ENCODE results near the gene CACNA1E.

CACNA1E gene

DNA sequence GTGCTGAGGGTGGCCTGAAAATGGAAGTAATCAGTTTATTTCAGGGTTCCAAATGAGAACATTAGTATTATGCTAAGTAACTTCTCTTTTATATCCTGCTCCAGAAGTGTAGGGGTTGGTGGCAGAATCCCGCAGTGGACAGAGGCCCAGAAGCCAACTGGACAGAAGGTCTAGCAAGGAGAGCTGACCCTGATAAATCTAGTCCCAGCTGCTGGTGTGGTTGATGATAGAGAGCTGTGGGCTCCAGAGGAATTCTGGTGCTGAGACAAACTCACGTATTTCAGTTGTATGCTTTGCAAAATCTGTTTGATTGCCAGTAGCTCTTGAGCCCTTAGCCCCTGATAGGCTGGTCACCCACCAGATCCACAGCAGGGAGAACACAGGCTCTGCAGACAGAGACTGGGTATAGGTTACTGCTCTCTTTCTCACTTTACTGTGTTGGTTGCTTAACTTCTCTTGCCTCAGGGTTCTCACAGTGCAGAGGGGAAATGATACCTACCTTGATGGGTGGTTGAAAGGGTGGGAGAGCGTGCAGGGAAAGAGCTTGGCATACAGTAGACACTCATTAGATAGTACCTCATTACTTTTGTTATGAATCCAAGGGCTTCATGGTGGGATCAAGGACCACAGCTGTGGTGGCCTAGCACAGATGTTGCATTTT, 29.6 kb upstream of the CACNA1E start:
- Histone ChIP-seq H3K36me3 (ENCODE audit: insufficient read depth, low read length) (no peaks in the 10 kb centered on the region), H3K4me1 (ENCODE audit: insufficient read depth, low read length) (no peaks in the 10 kb centered on the region), H3K9ac (ENCODE audit: low read depth, low read length) (no peak overlapping the region), H3K27me3 (ENCODE audit: insufficient read depth, low read length) (no peaks in the 10 kb centered on the region; the same call in 1 of the 2 replicates), H3K9me3 (ENCODE audit: insufficient read depth, low read depth, low read length) (peaks cover 6% of the 10 kb centered on the region; the same call in 1 of the 2 replicates), H3K4me3 (ENCODE audit: low read length) (no peak overlapping the region), H3K27ac (ENCODE audit: low read depth, low read length) (no peak overlapping the region)
- WGBS, result 95% methylated on average over 3 of the region's 3 CpGs

DNA sequence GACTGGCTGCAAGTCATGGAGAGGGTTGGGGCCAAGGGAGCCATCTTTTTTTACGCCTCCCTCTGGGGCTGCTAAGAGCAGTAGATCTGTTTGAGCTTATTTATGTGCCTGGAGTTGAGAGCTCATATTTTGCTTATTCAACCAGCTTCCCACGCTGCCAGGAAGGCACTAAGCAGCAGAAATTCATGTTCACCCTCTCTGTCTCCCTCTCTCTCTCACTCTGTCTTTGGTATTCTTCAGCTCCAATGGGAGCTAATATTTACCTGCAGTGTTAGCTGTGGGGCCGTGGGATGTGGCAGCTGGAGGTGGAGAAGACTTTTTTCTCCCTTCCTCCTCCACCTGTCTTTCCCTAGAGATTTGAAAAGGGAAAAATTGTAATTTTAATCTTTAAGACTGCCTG, 26.8 kb upstream of the CACNA1E start:
- H3K9ac ChIP-seq (ENCODE audit: low read depth, low read length), result no peak overlapping the region
- H3K4me3 ChIP-seq (ENCODE audit: low read length), result no peak overlapping the region
- WGBS, result 77% methylated on average over 2 of the region's 3 CpGs

DNA sequence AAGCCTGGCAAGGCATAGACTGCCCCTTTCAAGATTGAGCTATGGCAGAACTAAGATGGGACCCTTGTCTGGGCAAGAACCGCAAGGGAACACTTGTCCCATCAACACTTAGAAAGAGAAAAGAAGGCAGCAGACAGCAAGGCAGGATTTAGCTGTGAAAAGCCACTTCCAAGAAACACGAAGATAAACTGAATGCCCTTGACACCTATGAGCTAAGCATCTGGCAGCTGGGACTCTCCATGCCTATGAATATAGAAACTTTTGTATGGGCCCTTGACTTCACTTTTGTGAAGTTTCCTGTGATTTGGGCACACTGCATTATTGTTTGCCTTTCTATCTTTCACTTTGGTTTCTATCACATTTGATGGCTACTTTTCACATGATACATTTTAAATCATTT, 24.9 kb upstream of the CACNA1E start:
- Histone ChIP-seq H3K27ac (ENCODE audit: low read depth, low read length) (no peak overlapping the region), H3K36me3 (ENCODE audit: insufficient read depth, low read length) (no peaks in the 10 kb centered on the region), H3K4me3 (ENCODE audit: low read length) (no peak overlapping the region), H3K9ac (ENCODE audit: low read depth, low read length) (no peak overlapping the region), H3K9me3 (ENCODE audit: insufficient read depth, low read depth, low read length) (peaks cover 9% of the 10 kb centered on the region), H3K27me3 (ENCODE audit: insufficient read depth, low read length) (no peaks in the 10 kb centered on the region; the same call in 1 of the 2 replicates), H3K4me1 (ENCODE audit: insufficient read depth, low read length) (no peaks in the 10 kb centered on the region)
- WGBS, result 87% methylated on average over 2 of the region's 2 CpGs

More for the DNA sequence above, 26.8 kb upstream of the CACNA1E start:
- H3K4me1 ChIP-seq (ENCODE audit: insufficient read depth, low read length), result no peaks in the 10 kb centered on the region
- no peak overlapping the region for H3K27ac ChIP-seq (ENCODE audit: low read depth, low read length)
- no peaks in the 10 kb centered on the region; the same call in 1 of the 2 replicates for H3K27me3 ChIP-seq (ENCODE audit: insufficient read depth, low read length)
- no peaks in the 10 kb centered on the region for H3K36me3 ChIP-seq (ENCODE audit: insufficient read depth, low read length)
- peaks cover 9% of the 10 kb centered on the region for H3K9me3 ChIP-seq (ENCODE audit: insufficient read depth, low read depth, low read length)

DNA sequence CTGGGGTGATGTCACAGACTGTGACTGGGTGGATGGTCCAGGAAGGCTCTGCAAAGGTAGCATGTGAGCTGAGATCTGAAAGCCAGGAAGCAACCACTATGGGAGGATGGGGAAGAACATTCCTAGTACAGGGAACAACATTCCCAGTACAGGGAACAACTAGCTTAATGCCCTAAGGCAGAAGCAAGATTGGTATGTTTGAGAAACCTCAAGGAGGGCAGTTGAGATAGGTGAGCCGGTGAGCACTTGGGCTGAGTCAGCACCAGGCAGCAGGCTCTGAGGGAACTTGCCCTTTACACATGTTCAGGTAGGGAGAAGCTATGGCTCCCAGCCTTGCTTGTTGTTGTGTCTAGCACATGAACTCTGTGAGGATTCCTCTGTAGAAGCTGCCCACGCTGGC, 24.2 kb upstream of the CACNA1E start:
- Histone ChIP-seq H3K27ac (ENCODE audit: low read depth, low read length) (no peak overlapping the region), H3K27me3 (ENCODE audit: insufficient read depth, low read length) (no peaks in the 10 kb centered on the region), H3K4me1 (ENCODE audit: insufficient read depth, low read length) (no peaks in the 10 kb centered on the region), H3K36me3 (ENCODE audit: insufficient read depth, low read length) (no peaks in the 10 kb centered on the region), H3K4me3 (ENCODE audit: low read length) (no peak overlapping the region), H3K9ac (ENCODE audit: low read depth, low read length) (no peak overlapping the region), H3K9me3 (ENCODE audit: insufficient read depth, low read depth, low read length) (peaks cover 9% of the 10 kb centered on the region)
- WGBS, result 93% methylated on average over 2 of the region's 2 CpGs

DNA sequence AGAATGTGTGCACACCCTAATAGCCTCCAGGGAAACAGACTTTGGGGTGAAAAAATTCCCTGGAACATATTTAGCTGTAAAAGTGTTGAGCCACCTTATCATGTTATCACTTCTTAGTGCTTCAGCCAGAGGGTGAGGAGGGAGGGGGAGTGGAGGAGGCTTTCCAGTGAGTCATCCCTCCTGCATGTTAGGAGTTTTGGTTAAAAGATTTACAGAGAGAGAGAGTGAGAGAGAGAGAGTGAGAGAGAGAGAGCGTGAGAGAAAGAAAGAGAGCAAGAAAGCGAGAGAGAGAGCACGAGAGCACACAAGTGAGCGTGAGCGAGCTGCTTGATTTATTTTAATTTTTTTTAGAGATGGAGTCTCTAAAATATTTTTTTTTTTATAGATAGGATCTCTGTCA, 13.5 kb upstream of the CACNA1E start:
- 72% methylated on average over 5 of the region's 5 CpGs for WGBS
- Histone ChIP-seq H3K9me3 (ENCODE audit: insufficient read depth, low read depth, low read length) (no peaks in the 10 kb centered on the region), H3K36me3 (ENCODE audit: insufficient read depth, low read length) (no peaks in the 10 kb centered on the region), H3K27ac (ENCODE audit: low read depth, low read length) (no peak overlapping the region), H3K9ac (ENCODE audit: low read depth, low read length) (no peak overlapping the region), H3K27me3 (ENCODE audit: insufficient read depth, low read length) (no peaks in the 10 kb centered on the region), H3K4me1 (ENCODE audit: insufficient read depth, low read length) (no peaks in the 10 kb centered on the region; the same call in 1 of the 2 replicates), H3K4me3 (ENCODE audit: low read length) (no peak overlapping the region)

DNA sequence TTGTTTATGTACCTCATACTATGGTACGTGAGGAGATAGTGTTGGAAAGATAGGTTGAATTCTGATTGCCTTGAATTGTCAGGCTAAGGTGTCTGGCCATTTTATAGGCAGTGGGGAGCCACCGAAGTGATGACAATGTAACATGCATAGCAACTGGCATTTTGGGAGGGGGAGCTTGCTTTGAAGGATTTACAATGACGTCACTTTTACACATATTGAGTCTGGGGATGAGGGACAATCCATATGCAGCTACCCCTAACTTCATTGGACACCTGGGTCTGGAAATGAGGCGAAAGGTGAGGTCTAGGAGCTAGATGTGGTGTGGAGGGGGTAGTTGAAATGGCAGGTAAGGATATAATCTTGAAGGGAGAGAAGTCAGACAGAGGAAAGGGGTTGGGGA, 7.7 kb upstream of the CACNA1E start:
- 93% methylated on average over 3 of the region's 4 CpGs for WGBS
- Histone ChIP-seq H3K9me3 (ENCODE audit: insufficient read depth, low read depth, low read length) (no peaks in the 10 kb centered on the region), H3K27me3 (ENCODE audit: insufficient read depth, low read length) (peaks cover 6% of the 10 kb centered on the region), H3K27ac (ENCODE audit: low read depth, low read length) (no peak overlapping the region), H3K9ac (ENCODE audit: low read depth, low read length) (no peak overlapping the region), H3K4me1 (ENCODE audit: insufficient read depth, low read length) (peaks cover 8% of the 10 kb centered on the region), H3K4me3 (ENCODE audit: low read length) (no peak overlapping the region), H3K36me3 (ENCODE audit: insufficient read depth, low read length) (no peaks in the 10 kb centered on the region)

DNA sequence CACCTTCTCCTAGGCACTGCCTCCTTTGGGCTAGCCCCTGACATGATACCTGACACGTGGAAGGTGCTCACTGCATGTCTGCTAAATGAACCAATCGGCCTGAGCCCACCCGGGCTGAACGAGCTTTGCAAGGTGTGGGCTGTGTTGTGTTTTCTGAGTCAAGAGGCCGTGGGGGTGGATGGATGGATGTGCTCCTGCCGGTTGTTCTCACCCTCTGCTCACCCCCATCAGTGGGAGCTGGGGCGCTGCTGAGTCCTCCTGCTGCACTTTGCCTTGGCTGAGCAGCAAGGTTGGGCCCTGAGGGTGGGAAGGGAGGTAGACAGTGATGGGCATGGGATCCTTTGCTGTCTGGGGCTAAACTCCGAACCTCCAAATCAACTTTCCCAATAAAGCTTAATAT, 6.7 kb upstream of the CACNA1E start:
- WGBS, result 73% methylated on average over 6 of the region's 8 CpGs

DNA sequence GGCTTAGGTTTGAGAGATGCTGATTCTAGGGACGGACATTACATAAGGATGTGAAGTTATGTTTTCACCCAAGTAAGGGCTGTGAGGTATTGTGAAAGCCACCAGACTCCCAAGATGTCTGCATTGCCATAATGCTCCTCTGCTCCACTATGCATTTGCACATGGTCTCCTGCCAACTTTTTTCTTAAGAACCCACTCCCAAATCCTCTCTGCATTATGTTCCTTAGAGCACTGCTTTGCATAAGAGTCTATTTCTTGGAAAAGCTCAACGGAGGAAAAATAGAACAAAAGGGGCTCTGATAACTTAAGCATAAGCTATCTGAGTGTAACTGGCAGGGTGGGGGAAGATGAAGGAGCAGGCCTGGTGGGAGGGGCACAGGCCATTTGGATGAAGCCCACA, 5.0 kb upstream of the CACNA1E start:
- Histone ChIP-seq H3K9ac (ENCODE audit: low read depth, low read length) (no peak overlapping the region), H3K9me3 (ENCODE audit: insufficient read depth, low read depth, low read length) (0 out of 2 replicates have a peak, but pooled peaks cover 3% of the 10 kb centered on the region)
- 91% methylated on average over 2 of the region's 2 CpGs for WGBS

More for the DNA sequence above, 6.7 kb upstream of the CACNA1E start:
- no peak overlapping the region for H3K9ac ChIP-seq (ENCODE audit: low read depth, low read length)
- H3K27me3 ChIP-seq (ENCODE audit: insufficient read depth, low read length), result peaks cover 16% of the 10 kb centered on the region
- peaks cover 8% of the 10 kb centered on the region for H3K4me1 ChIP-seq (ENCODE audit: insufficient read depth, low read length)
- no peaks in the 10 kb centered on the region for H3K9me3 ChIP-seq (ENCODE audit: insufficient read depth, low read depth, low read length)
- no peak overlapping the region for H3K4me3 ChIP-seq (ENCODE audit: low read length)
- no peak overlapping the region for H3K27ac ChIP-seq (ENCODE audit: low read depth, low read length)
- H3K36me3 ChIP-seq (ENCODE audit: insufficient read depth, low read length), result no peaks in the 10 kb centered on the region

DNA sequence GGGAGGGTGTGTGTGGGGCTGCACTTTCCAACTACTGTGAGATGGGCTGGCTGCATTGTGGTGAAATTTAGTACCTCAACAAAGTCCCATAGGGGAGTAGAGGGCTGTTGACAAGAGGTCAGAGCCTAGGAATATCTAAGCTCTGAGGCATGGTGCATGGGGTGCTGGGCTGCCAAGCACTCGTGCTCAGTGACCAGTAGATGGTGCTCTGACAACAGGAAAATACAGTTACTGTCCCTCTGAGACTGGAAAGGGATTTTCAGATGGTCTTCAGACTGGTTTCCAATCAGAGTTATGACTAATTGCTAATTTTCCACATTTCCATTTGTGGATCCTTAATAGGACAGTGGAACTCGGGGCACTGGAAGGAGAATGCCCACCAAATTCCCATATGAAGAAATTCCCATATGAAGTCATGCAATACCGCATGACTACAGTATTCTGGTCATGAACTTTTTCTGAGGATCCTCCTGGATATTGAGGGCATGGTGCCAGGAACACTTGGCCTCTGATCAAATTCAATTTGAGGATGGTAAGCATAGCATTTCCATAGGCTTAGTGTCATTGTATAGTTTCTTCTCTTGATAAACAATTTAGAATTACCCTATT, 4.1 kb upstream of the CACNA1E start:
- Histone ChIP-seq H3K36me3 (ENCODE audit: insufficient read depth, low read length) (no peaks in the 10 kb centered on the region), H3K27ac (ENCODE audit: low read depth, low read length) (no peak overlapping the region), H3K4me3 (ENCODE audit: low read length) (no peak overlapping the region), H3K27me3 (ENCODE audit: insufficient read depth, low read length) (peaks cover 43% of the 10 kb centered on the region), H3K9ac (ENCODE audit: low read depth, low read length) (no peak overlapping the region), H3K9me3 (ENCODE audit: insufficient read depth, low read depth, low read length) (0 out of 2 replicates have a peak, but pooled peaks cover 3% of the 10 kb centered on the region), H3K4me1 (ENCODE audit: insufficient read depth, low read length) (peaks cover 17% of the 10 kb centered on the region)
- 45% methylated on average over 3 of the region's 3 CpGs for WGBS

More for the DNA sequence above, 5.0 kb upstream of the CACNA1E start:
- H3K4me1 ChIP-seq (ENCODE audit: insufficient read depth, low read length), result peaks cover 13% of the 10 kb centered on the region
- no peaks in the 10 kb centered on the region for H3K36me3 ChIP-seq (ENCODE audit: insufficient read depth, low read length)
- H3K27me3 ChIP-seq (ENCODE audit: insufficient read depth, low read length), result peaks cover 33% of the 10 kb centered on the region
- no peak overlapping the region for H3K4me3 ChIP-seq (ENCODE audit: low read length)
- H3K27ac ChIP-seq (ENCODE audit: low read depth, low read length), result no peak overlapping the region

DNA sequence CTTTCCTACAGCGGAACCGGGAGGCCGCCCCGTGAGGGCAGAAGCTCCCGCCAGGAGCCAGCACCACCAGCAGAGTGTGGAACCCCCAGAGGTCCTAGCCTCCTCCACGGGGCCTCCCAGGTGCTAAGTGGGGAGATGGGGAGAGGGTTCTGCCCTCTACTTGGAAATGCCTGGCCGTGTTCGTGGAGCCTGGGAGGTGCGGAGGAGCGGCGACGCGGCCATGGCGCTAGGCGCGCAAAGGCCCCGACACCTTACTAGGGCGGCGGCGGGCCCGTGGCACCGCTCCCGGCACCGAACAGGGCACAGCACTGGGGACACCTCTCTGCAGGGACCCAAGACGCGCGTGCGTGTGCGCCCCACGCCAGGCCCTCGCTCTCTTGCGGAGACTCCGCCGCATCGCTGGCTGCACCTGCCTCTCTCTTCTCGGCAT, 1.3 kb upstream of the CACNA1E start:
- WGBS, result 90% methylated on average over 36 of the region's 36 CpGs
- Histone ChIP-seq H3K36me3 (ENCODE audit: insufficient read depth, low read length) (no peaks in the 10 kb centered on the region), H3K27ac (ENCODE audit: low read depth, low read length) (no peak overlapping the region), H3K27me3 (ENCODE audit: insufficient read depth, low read length) (peaks cover 70% of the 10 kb centered on the region), H3K9ac (ENCODE audit: low read depth, low read length) (no peak overlapping the region), H3K4me1 (ENCODE audit: insufficient read depth, low read length) (peaks cover 19% of the 10 kb centered on the region; the same call in 1 of the 2 replicates), H3K9me3 (ENCODE audit: insufficient read depth, low read depth, low read length) (0 out of 2 replicates have a peak, but pooled peaks cover 3% of the 10 kb centered on the region), H3K4me3 (ENCODE audit: low read length) (peak overlapping the region; percentile 60)

DNA sequence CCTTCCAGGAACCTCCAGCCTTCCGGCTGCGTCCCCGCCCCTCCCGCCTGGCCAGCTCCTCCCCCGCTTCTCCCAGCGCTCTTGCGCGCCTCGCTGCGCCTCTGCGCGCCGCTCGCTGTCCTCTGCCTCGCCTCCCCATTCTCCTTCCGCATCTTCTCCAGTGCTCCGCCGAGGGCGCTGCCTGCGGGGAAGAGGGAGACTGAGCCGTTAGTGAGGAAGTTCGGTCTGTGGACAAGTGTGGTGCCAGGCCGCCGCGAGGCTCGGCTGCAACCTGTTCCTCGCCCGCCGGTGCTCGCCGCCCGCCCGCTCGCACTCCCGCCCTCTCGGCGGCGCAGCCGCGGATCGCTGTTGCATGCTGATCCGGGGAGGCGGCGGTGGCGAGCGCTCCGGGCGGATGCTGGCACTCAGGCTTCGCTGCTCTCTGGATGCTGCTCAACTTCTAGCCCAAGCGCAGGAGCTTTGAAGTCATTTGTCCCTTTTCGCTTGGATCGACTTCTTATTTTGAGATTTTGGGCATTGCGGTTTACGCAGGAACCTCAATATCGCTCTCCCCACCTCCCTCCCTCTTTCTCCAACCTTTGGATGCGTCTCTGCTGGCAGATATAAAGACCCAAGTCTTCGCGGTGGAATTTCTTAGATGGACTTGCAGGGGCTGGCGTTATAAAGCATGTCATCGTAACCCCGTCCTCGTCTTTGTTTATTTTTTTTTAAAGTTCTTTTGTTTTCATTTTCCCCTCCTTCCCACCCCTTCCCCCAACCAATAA, 614 bp upstream of the CACNA1E start:
- Histone ChIP-seq H3K9me3 (ENCODE audit: insufficient read depth, low read depth, low read length) (0 out of 2 replicates have a peak, but pooled peaks cover 3% of the 10 kb centered on the region), H3K27me3 (ENCODE audit: insufficient read depth, low read length) (peaks cover 77% of the 10 kb centered on the region), H3K4me3 (ENCODE audit: low read length) (peak overlapping the region; percentile 60), H3K4me1 (ENCODE audit: insufficient read depth, low read length) (peaks cover 15% of the 10 kb centered on the region; the same call in 1 of the 2 replicates), H3K27ac (ENCODE audit: low read depth, low read length) (no peak overlapping the region), H3K9ac (ENCODE audit: low read depth, low read length) (0 out of 2 replicates have a peak overlapping the region, but pooled peaks have one; percentile 27), H3K36me3 (ENCODE audit: insufficient read depth, low read length) (no peaks in the 10 kb centered on the region)
- WGBS, result 1% methylated on average over 61 of the region's 62 CpGs
